HCT116 (cell line): ENCODE results near the gene PSRC1. TPM values are rescaled to one million over a fixed set of nuclear protein-coding genes. Genes with fewer than 3 reads are reported as not detected.

Source experiments
- ATAC-seq: fragments of 200-7000 bp; cut with Tn5 transposase; 2 replicates; pipeline ENCODE4 v1.9.1; 2020; ENCODE audit warnings: mild to moderate bottlenecking, moderate library complexity
- BruUV-seq: library from RNA; stranded (reverse); fragments of 400-500 nt; replicated peaks from 2 replicates; lab custom pipeline; 2021; lab: Mats Ljungman, UMichigan
- CTCF ChIA-PET: fragments of 300-600 bp; sonication (Branson Sonifier 250); formaldehyde crosslinking; loops from one replicate; lab custom pipeline; 2021; ENCODE audit warnings: antibody characterized with exemption; lab: Charles Lee
- POLR2A ChIA-PET: fragments of 300-600, 350-600 bp; sonication (Branson Sonifier 250); formaldehyde crosslinking; loops from one replicate; lab custom pipeline; 2021; ENCODE audit warnings: antibody characterized with exemption; lab: Charles Lee
- RAD21 ChIA-PET, 2 experiments: fragments of 300-600 bp; sonication (Branson Sonifier 250); formaldehyde crosslinking; loops; one replicate each; lab custom pipeline; 2023; ENCODE audit warnings: low total read pairs in 2 of 2; ENCODE audit not compliant: uncharacterized antibody in 2 of 2, unreplicated experiment in 2 of 2, low non-redundant PET in 1 of 2; lab: Charles Lee
- DNase-seq: peaks from one replicate; pipeline ENCODE4 v3.0.0-alpha.2; 2010; ENCODE audit warnings: low read depth, low spot score
- H2AFZ ChIP-seq: fragments of 200-600 bp; shearing (Covaris generic), sonication (generic); 2 replicates; pipeline ENCODE4 v1.6.1; 2017; ENCODE audit warnings: low read depth, mixed run types, mixed read lengths, antibody characterized with exemption, low read length; ENCODE audit not compliant: poor library complexity, severe bottlenecking
- H3K27ac ChIP-seq: 2 replicates; pipeline ENCODE4 v1.5.1; 2012; ENCODE audit warnings: low read depth, low read length
- H3K27me3 ChIP-seq: fragments of 200-600 bp; sonication (generic); 2 replicates; pipeline ENCODE4 v1.6.1; 2016; ENCODE audit warnings: mixed run types, low read length, mixed read lengths; ENCODE audit not compliant: insufficient read depth
- H3K36me3 ChIP-seq, 2 experiments: fragments of 200-500 bp in 1 of 2; fragments of 200-600 bp in 1 of 2; sonication (Bioruptor generic) in 1 of 2; sonication (generic) in 1 of 2; 2 replicates each; pipeline versions ENCODE4 v1.5.1 to v1.6.1; 2014 to 2016; ENCODE audit warnings: low read length in 2 of 2, inconsistent platforms in 1 of 2, mixed read lengths in 1 of 2, mixed run types in 1 of 2; ENCODE audit not compliant: insufficient read depth in 2 of 2, control insufficient read depth in 1 of 2
- H3K4me1 ChIP-seq, 2 experiments: fragments of 200-600 bp in 1 of 2; sonication (generic) in 1 of 2; 2 replicates each; pipeline versions ENCODE4 v1.5.1 to v1.6.1; 2012 to 2017; ENCODE audit warnings: low read length in 2 of 2, inconsistent platforms in 1 of 2, mild to moderate bottlenecking in 1 of 2, mixed read lengths in 1 of 2, mixed run types in 1 of 2, moderate library complexity in 1 of 2; ENCODE audit not compliant: insufficient read depth in 2 of 2, control insufficient read depth in 1 of 2
- H3K4me2 ChIP-seq: fragments of 200-600 bp; sonication (generic); 2 replicates; pipeline ENCODE4 v1.6.1; 2017; ENCODE audit warnings: mixed run types, low read length, mixed read lengths
- H3K4me3 ChIP-seq, 2 experiments: fragments of 200-600 bp in 1 of 2; sonication (generic) in 1 of 2; replicated peaks in 1 of 2; 2 replicates each; pipeline ENCODE4 v1.5.1; 2011 to 2016; ENCODE audit warnings: low read length in 2 of 2, control low read depth in 1 of 2, low read depth in 1 of 2, mild to moderate bottlenecking in 1 of 2, mixed read lengths in 1 of 2, mixed run types in 1 of 2
- H3K79me2 ChIP-seq: fragments of 200-600 bp; sonication (generic); 2 replicates; pipeline ENCODE4 v1.6.1; 2017; ENCODE audit warnings: mild to moderate bottlenecking, mixed run types, low read length, moderate library complexity, mixed read lengths; ENCODE audit not compliant: insufficient read depth
- H3K9ac ChIP-seq: fragments of 200-600 bp; sonication (generic); 2 replicates; pipeline ENCODE4 v1.6.1; 2016; ENCODE audit warnings: low read length, mixed read lengths
- H3K9me2 ChIP-seq: fragments of 200-600 bp; sonication (generic), shearing (Covaris generic); 2 replicates; pipeline ENCODE4 v1.6.1; 2017; ENCODE audit warnings: mixed run types, mild to moderate bottlenecking, moderate library complexity; ENCODE audit not compliant: insufficient read depth
- H3K9me3 ChIP-seq, 2 experiments: fragments of 200-500 bp in 1 of 2; fragments of 200-600 bp in 1 of 2; sonication (Bioruptor generic) in 1 of 2; sonication (generic) in 1 of 2; 2 replicates each; pipeline ENCODE4 v1.6.1; 2014 to 2017; ENCODE audit warnings: low read length in 2 of 2, mixed read lengths in 2 of 2, inconsistent platforms in 1 of 2, low read depth in 1 of 2, mild to moderate bottlenecking in 1 of 2, mixed run types in 1 of 2, moderate library complexity in 1 of 2; ENCODE audit not compliant: control insufficient read depth in 1 of 2, insufficient read depth in 1 of 2
- H4K20me1 ChIP-seq: fragments of 200-600 bp; sonication (generic), shearing (Covaris generic); 2 replicates; pipeline ENCODE4 v1.6.1; 2017; ENCODE audit warnings: mixed run types, mild to moderate bottlenecking, moderate library complexity; ENCODE audit not compliant: insufficient read depth
- CBX3 ChIP-seq: IDR thresholded peaks from 2 replicates; pipeline ENCODE4 v1.6.1; 2012; ENCODE audit warnings: low read depth
- CEBPB ChIP-seq: IDR thresholded peaks from 2 replicates; pipeline ENCODE4 v1.6.1; 2012; ENCODE audit warnings: low read depth
- EGR1 ChIP-seq: IDR thresholded peaks from 2 replicates; pipeline ENCODE4 v1.6.1; 2012; ENCODE audit warnings: low read depth
- ELF1 ChIP-seq: IDR thresholded peaks from 2 replicates; pipeline ENCODE4 v1.6.1; 2012; ENCODE audit warnings: low read depth, borderline replicate concordance
- POLR2AphosphoS5 ChIP-seq: IDR thresholded peaks from 2 replicates; pipeline ENCODE4 v1.6.1; 2011; ENCODE audit warnings: mild to moderate bottlenecking, low read depth, low read length, moderate library complexity
- RAD21 ChIP-seq: IDR thresholded peaks from 2 replicates; pipeline ENCODE4 v1.6.1; 2012; ENCODE audit warnings: low read depth, mild to moderate bottlenecking
- SIN3A ChIP-seq: IDR thresholded peaks from 2 replicates; pipeline ENCODE4 v1.6.1; 2012; ENCODE audit warnings: low read depth
- SP1 ChIP-seq: IDR thresholded peaks from 2 replicates; pipeline ENCODE4 v1.6.1; 2012; ENCODE audit warnings: low read depth
- ZFX ChIP-seq: fragments of 450-650 bp; IDR thresholded peaks from 2 replicates; pipeline ENCODE4 v1.6.1; 2017
- ZNF274 ChIP-seq: fragments of 200-500 bp; sonication (Bioruptor generic); IDR thresholded peaks from 2 replicates; pipeline ENCODE4 v1.6.1; 2014; ENCODE audit warnings: mild to moderate bottlenecking, low read depth, low read length, inconsistent platforms
- intact Hi-C: fragments of 100-400 bp; cut with micrococcal nuclease; formaldehyde crosslinking; loops from 2 replicates; pipeline ENCODE4 v1.10.0; 2022
- total RNA-seq: library from RNA; stranded (reverse); gene quantifications from one replicate; pipeline ENCODE4 v1.2.1, GENCODE V29; 2021; ENCODE audit not compliant: unreplicated experiment
- TF ChIP-seq, protein P1 (sequence below), 3 experiments: fragments of 200-600 bp in 1 of 3; sonication (generic) in 1 of 3; IDR thresholded peaks in 2 of 3; conservative IDR thresholded peaks in 1 of 3; 2 replicates each; pipeline ENCODE4 v1.5.1; 2012 to 2017; ENCODE audit warnings: low read depth in 2 of 3, low read length in 2 of 3, antibody characterized with exemption in 1 of 3, borderline replicate concordance in 1 of 3, control low read depth in 1 of 3, mild to moderate bottlenecking in 1 of 3, mixed read lengths in 1 of 3, mixed run types in 1 of 3, moderate library complexity in 1 of 3; ENCODE audit not compliant: insufficient read depth in 1 of 3
- TF ChIP-seq, protein P2 (sequence below): IDR thresholded peaks from 2 replicates; pipeline ENCODE4 v1.6.1; 2012
- TF ChIP-seq, protein P3 (sequence below): IDR thresholded peaks from 2 replicates; pipeline ENCODE4 v1.6.1; 2012

The PSRC1 gene
- total RNA-seq, 1 experiment from 2014 or later = 44.8 TPM

DNA sequence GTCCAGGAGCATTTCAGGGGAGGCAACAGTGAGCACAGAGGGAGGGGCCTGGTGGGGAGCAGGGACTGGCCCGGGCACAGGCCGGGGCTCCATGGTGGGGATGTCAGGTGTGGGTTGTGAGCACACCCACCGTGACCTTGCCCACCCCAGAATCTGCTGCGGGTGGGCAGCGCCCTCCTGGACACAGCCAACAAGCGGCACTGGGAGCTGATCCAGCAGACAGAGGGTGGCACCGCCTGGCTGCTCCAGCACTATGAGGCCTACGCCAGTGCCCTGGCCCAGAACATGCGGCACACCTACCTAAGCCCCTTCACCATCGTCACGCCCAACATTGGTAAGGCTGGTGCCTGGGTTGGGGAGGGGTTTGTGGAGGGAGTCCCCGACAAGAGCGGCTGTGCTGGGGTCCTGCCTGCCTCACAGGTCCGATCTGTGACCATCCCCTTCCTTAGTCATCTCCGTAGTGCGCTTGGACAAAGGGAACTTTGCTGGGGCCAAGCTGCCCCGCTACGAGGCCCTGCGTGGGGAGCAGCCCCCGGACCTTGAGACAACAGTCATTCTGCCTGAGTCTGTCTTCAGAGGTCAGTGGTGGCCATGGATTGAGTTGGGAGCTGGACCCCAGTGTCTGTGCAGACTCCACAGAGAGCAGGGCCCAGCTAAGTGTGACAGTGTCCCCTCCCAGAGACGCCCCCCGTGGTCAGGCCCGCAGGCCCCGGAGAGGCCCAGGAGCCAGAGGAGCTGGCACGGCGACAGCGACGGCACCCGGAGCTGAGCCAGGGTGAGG is 14.3 kb downstream of the PSRC1 start:
- Histone ChIP-seq H3K9me3 (no peaks in the 10 kb centered on the region), H4K20me1 (no peaks in the 10 kb centered on the region), H3K9me2 (no peaks in the 10 kb centered on the region), H3K4me1 (peaks cover 11 to 15% of the 10 kb centered on the region in 2 experiments), H3K4me2 (no peak overlapping the region), H3K4me3 (no peak overlapping the region), H3K27me3 (no peaks in the 10 kb centered on the region), H3K27ac (no peak overlapping the region), H2AFZ (no peak overlapping the region), H3K9ac (no peak overlapping the region), H3K79me2 (no peaks in the 10 kb centered on the region), H3K36me3 (peaks cover 0 to 6% of the 10 kb centered on the region in 2 experiments; a peak in 2 of 4 replicates)
- no peak for TF ChIP-seq ELF1
- ATAC-seq (no peak), DNase-seq (no peak)
- POLR2A ChIA-PET = no interaction called here
- no TSS peak for BruUV-seq
- RAD21 ChIA-PET = no interaction called here
- intact Hi-C loops = no loop called here
- CTCF ChIA-PET = no interaction called here

DNA sequence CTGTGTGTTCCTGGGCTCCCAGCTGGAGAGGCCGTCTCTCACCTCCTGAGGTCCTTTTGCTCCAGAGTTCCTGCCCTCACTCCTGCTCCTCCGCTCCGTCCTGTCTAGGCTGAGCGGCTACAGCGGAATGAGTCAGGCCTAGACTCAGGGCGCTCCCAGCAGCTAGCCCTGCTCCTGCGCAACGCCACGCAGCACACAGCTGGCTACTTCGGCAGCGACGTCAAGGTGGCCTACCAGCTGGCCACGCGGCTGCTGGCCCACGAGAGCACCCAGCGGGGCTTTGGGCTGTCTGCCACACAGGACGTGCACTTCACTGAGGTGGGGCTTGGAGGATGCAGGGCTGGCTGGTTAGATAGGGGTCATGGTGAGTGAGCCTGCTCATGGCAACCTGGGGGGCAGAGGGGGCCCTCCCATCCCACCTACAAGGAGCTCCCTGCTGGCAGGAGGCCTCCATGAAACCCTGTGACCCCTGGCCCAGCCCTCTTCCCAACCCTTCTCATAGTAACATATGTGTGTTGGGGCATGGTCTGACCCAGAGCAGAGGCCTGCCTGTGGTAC is 15.1 kb downstream of the PSRC1 start:
- no peak overlapping the region for H3K9ac ChIP-seq
- TF ChIP-seq SP1 (no peak), RAD21 (no peak), POLR2AphosphoS5 (no peak), CEBPB (no peak), SIN3A (no peak), EGR1 (no peak), CBX3 (no peak), ZFX (no peak), ELF1 (no peak), ZNF274 (no peak)
- TF ChIP-seq, protein P1, sequence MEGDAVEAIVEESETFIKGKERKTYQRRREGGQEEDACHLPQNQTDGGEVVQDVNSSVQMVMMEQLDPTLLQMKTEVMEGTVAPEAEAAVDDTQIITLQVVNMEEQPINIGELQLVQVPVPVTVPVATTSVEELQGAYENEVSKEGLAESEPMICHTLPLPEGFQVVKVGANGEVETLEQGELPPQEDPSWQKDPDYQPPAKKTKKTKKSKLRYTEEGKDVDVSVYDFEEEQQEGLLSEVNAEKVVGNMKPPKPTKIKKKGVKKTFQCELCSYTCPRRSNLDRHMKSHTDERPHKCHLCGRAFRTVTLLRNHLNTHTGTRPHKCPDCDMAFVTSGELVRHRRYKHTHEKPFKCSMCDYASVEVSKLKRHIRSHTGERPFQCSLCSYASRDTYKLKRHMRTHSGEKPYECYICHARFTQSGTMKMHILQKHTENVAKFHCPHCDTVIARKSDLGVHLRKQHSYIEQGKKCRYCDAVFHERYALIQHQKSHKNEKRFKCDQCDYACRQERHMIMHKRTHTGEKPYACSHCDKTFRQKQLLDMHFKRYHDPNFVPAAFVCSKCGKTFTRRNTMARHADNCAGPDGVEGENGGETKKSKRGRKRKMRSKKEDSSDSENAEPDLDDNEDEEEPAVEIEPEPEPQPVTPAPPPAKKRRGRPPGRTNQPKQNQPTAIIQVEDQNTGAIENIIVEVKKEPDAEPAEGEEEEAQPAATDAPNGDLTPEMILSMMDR (IDR thresholded peaks at IDR 0.05 in 2 of 3, conservative IDR thresholded peaks at IDR 0.05 in 1 of 3; ENCODE audit: borderline replicate concordance in 1 of 3, insufficient read depth in 1 of 3, low read depth in 2 of 3, low read length in 2 of 3) = no peak
- TF ChIP-seq, protein P2, sequence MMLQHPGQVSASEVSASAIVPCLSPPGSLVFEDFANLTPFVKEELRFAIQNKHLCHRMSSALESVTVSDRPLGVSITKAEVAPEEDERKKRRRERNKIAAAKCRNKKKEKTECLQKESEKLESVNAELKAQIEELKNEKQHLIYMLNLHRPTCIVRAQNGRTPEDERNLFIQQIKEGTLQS = no peak
- TF ChIP-seq, protein P3, sequence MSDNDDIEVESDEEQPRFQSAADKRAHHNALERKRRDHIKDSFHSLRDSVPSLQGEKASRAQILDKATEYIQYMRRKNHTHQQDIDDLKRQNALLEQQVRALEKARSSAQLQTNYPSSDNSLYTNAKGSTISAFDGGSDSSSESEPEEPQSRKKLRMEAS = no peak
- no peak overlapping the region for H3K27ac ChIP-seq
- no peaks in the 10 kb centered on the region for H4K20me1 ChIP-seq
- no peak overlapping the region for H2AFZ ChIP-seq
- no peak overlapping the region for H3K4me2 ChIP-seq
- no peaks in the 10 kb centered on the region for H3K27me3 ChIP-seq
- POLR2A ChIA-PET = no interaction called here
- H3K36me3 ChIP-seq = peaks cover 0 to 6% of the 10 kb centered on the region in 2 experiments; a peak in 2 of 4 replicates
- BruUV-seq = no TSS peak
- DNase-seq = no peak
- peaks cover 3 to 11% of the 10 kb centered on the region in 2 experiments for H3K4me1 ChIP-seq
- no peak overlapping the region for H3K4me3 ChIP-seq
- H3K79me2 ChIP-seq = no peaks in the 10 kb centered on the region
- intact Hi-C loops = no loop called here
- RAD21 ChIA-PET = no interaction called here
- H3K9me3 ChIP-seq = no peaks in the 10 kb centered on the region
- no peak for ATAC-seq
- CTCF ChIA-PET = no interaction called here
- H3K9me2 ChIP-seq = no peaks in the 10 kb centered on the region
